B cell (primary cell): Measurements from ENCODE around the gene PPARD. TPM values are rescaled to one million over a fixed set of nuclear protein-coding genes. Genes with fewer than 3 reads are reported as not detected.

Experiments
- ATAC-seq: fragments of 200-7000 bp; cut with Tn5 transposase; one replicate; pipeline ENCODE4 v1.10.0; 2021; ENCODE audit warnings: low read depth, mild to moderate bottlenecking, moderate number of reproducible peaks, moderate library complexity
- CTCF ChIA-PET: fragments of 350-600 bp; sonication (Branson Sonifier 250); formaldehyde crosslinking; loops from one replicate; lab custom pipeline; 2021; ENCODE audit warnings: antibody characterized with exemption, inconsistent platforms; lab: Charles Lee
- POLR2A ChIA-PET: fragments of 350-600 bp; sonication (Branson Sonifier 250); formaldehyde crosslinking; loops from one replicate; lab custom pipeline; 2021; ENCODE audit warnings: antibody characterized with exemption; lab: Charles Lee
- DNase-seq: peaks from one replicate; pipeline ENCODE4 v3.0.0; 2013
- H2AFZ ChIP-seq: 2 replicates; pipeline ENCODE4 v1.6.1; 2012; ENCODE audit warnings: mild to moderate bottlenecking, low read depth, low read length; ENCODE audit not compliant: insufficient read depth, poor library complexity, severe bottlenecking
- H3K27ac ChIP-seq, 2 donors: 1 replicate in 1 of 2; 2 replicates in 1 of 2; pipeline ENCODE4 v1.5.1; 2012 to 2013; ENCODE audit warnings: low read length in 2 of 2, mild to moderate bottlenecking in 2 of 2, moderate library complexity in 1 of 2
- H3K27me3 ChIP-seq, 4 experiments: fragments of 200-600 bp in 1 of 4; sonication (generic) in 1 of 4; replicated peaks in 1 of 4; 1 replicate in 2 of 4; 2 replicates in 2 of 4; pipeline versions ENCODE4 v1.6.1 to v1.7.0; 2013 to 2016; ENCODE audit warnings: low read length in 3 of 4, mild to moderate bottlenecking in 2 of 4, mixed read lengths in 1 of 4, moderate library complexity in 1 of 4; ENCODE audit not compliant: insufficient read depth in 4 of 4, control insufficient read depth in 3 of 4; ENCODE audit errors: control extremely low read depth in 1 of 4
- H3K36me3 ChIP-seq, 2 experiments: replicated peaks in 1 of 2; 1 replicate in 1 of 2; 2 replicates in 1 of 2; pipeline versions ENCODE4 v1.6.1 to v1.7.1; 2013; ENCODE audit warnings: low read length in 1 of 2; ENCODE audit not compliant: insufficient read depth in 2 of 2, control insufficient read depth in 1 of 2; ENCODE audit errors: control extremely low read depth in 1 of 2, extremely low read depth in 1 of 2
- H3K4me1 ChIP-seq, 2 donors: fragments of 200-600 bp in 1 of 2; sonication (generic) in 1 of 2; 1 replicate in 1 of 2; 2 replicates in 1 of 2; pipeline versions ENCODE4 v1.5.1 to v1.6.1; 2013 to 2017; ENCODE audit warnings: low read length in 2 of 2; ENCODE audit not compliant: control insufficient read depth in 2 of 2, insufficient read depth in 2 of 2
- H3K4me2 ChIP-seq: replicated peaks from 2 replicates; pipeline ENCODE3; 2012; ENCODE audit warnings: mild to moderate bottlenecking, low read depth, low read length; ENCODE audit not compliant: poor library complexity, severe bottlenecking
- H3K4me3 ChIP-seq, 5 experiments: fragments of 200-600 bp in 1 of 5; sonication (generic) in 1 of 5; 1 replicate in 3 of 5; 2 replicates in 2 of 5; pipeline versions ENCODE4 v1.5.1 to v1.7.0; 2011 to 2016; ENCODE audit warnings: low read length in 4 of 5, mild to moderate bottlenecking in 4 of 5, low read depth in 2 of 5, control low read depth in 1 of 5, moderate library complexity in 1 of 5; ENCODE audit not compliant: insufficient read depth in 1 of 5; ENCODE audit errors: control extremely low read depth in 1 of 5, extremely low read depth in 1 of 5
- H3K79me2 ChIP-seq: fragments of 200-600 bp; sonication (generic); one replicate; pipeline ENCODE4 v1.6.0; 2016; ENCODE audit warnings: low read length; ENCODE audit not compliant: control insufficient read depth, insufficient read depth
- H3K9ac ChIP-seq: fragments of 200-600 bp; sonication (generic); 2 replicates; pipeline ENCODE4 v1.6.1; 2017; ENCODE audit warnings: mild to moderate bottlenecking, low read length, moderate library complexity
- H3K9me3 ChIP-seq, 3 donors: one replicate each; pipeline versions ENCODE4 v1.6.1 to v1.7.1; 2013; ENCODE audit warnings: low read length in 2 of 3; ENCODE audit not compliant: control insufficient read depth in 2 of 3, insufficient read depth in 1 of 3; ENCODE audit errors: control extremely low read depth in 1 of 3
- H4K20me1 ChIP-seq: 2 replicates; pipeline ENCODE4 v1.6.0; 2012; ENCODE audit warnings: mild to moderate bottlenecking, low read length; ENCODE audit not compliant: insufficient read depth, control insufficient read depth, poor library complexity, severe bottlenecking
- H3K27ac Mint-ChIP-seq: one replicate; pipeline ENCODE4 v1.8.0; 2021; ENCODE audit warnings: mixed read lengths
- H3K27me3 Mint-ChIP-seq: one replicate; pipeline ENCODE4 v1.8.0; 2021; ENCODE audit warnings: mixed read lengths
- H3K4me1 Mint-ChIP-seq: one replicate; pipeline ENCODE4 v1.8.0; 2021; ENCODE audit warnings: mixed read lengths
- H3K4me3 Mint-ChIP-seq: one replicate; pipeline ENCODE4 v1.8.0; 2021; ENCODE audit warnings: mixed read lengths
- H3K9me3 Mint-ChIP-seq: one replicate; pipeline ENCODE4 v1.8.0; 2022; ENCODE audit warnings: mixed read lengths; ENCODE audit not compliant: insufficient read depth
- CTCF ChIP-seq: fragments of 200-600 bp; IDR thresholded peaks from one replicate; pipeline ENCODE4 v1.8.0; 2022; ENCODE audit warnings: antibody characterized with exemption, mild to moderate bottlenecking
- EZH2 ChIP-seq: IDR thresholded peaks from 2 replicates; pipeline ENCODE4 v1.6.1; 2012; ENCODE audit warnings: borderline replicate concordance, low read depth, mild to moderate bottlenecking, moderate library complexity, low read length; ENCODE audit not compliant: insufficient read depth, poor library complexity, severe bottlenecking
- WGBS: methylation state at CpG from one replicate; pipeline ENCODE4 v1.1.5; 2013; ENCODE audit warnings: missing lambda C conversion rate; ENCODE audit not compliant: insufficient coverage; 5-methylcytosine and 5-hydroxymethylcytosine counted together
- intact Hi-C: fragments of 100-400 bp; cut with micrococcal nuclease; formaldehyde crosslinking; loops from one replicate; pipeline ENCODE4 v1.10.0; 2022
- polyA plus RNA-seq: library from polyadenylated mRNA; depleted of rRNA; stranded (reverse); fragments of >200 nt; gene quantifications from 2 replicates; pipeline ENCODE4 v1.2.3, GENCODE V29; 2012
- total RNA-seq, 2 donors: library from RNA; stranded (reverse); fragments of 120-200 nt in 1 of 2; gene quantifications; 1 replicate in 1 of 2; 2 replicates in 1 of 2; pipeline versions ENCODE4 v1.2.3 to v1.2.4, GENCODE V29; 2013 to 2022

Gene PPARD
- total and polyA plus RNA-seq, 2 donors (not counting 1 experiment from before 2014, with no cell fraction given) = 37.9 to 38.9 TPM

- Histone ChIP-seq H3K79me2 (peaks cover 10% of the 10 kb centered on the region), H3K4me3 (no peak overlapping the region), H3K4me1 (peaks cover 11 to 23% of the 10 kb centered on the region in 2 donors), H3K4me2 (no peak overlapping the region), H3K27me3 (no peaks in the 10 kb centered on the region), H3K9me3 (no peaks in the 10 kb centered on the region), H3K27ac (no peak overlapping the region), H2AFZ (no peak overlapping the region), H3K36me3 (peaks cover 0 to 66% of the 10 kb centered on the region in 2 experiments), H4K20me1 (no peaks in the 10 kb centered on the region), H3K9ac (no peak overlapping the region)
- DNase-seq = no peak
- ChIA-PET POLR2A (no interaction called here), CTCF (interaction anchor here (0.7 to 13.2 kb wide), 23 partner anchors 8 to 685 kb away, joined by 3 to 301 read pairs (median 4); partner anchors contain the start of gene PPARD)
- ATAC-seq = no peak
- no peak for TF ChIP-seq EZH2
- TF ChIP-seq CTCF = no peak
- Mint-ChIP-seq H3K27ac (no peak overlapping the region), H3K9me3 (no peaks in the 10 kb centered on the region), H3K4me1 (peaks cover 20% of the 10 kb centered on the region), H3K4me3 (no peak overlapping the region), H3K27me3 (no peaks in the 10 kb centered on the region)
- WGBS = 96% methylated on average over 7 of the region's 9 CpGs
- intact Hi-C loops = no loop called here
These were observed 48.7 kb upstream of the PPARD start for GRCh38 chr6:35293681-35294080.

GRCh38 chr6:35294308-35294945 is 47.9 kb upstream of the PPARD start:
- Mint-ChIP-seq H3K9me3 (no peaks in the 10 kb centered on the region), H3K4me3 (no peak overlapping the region), H3K27me3 (no peaks in the 10 kb centered on the region), H3K27ac (no peak overlapping the region), H3K4me1 (peaks cover 28% of the 10 kb centered on the region)
- 68% methylated on average over 9 of the region's 10 CpGs for WGBS
- H3K4me2 ChIP-seq = no peak overlapping the region
- DNase-seq = peak; percentile 74
- ChIA-PET CTCF (interaction anchor here (0.7 to 13.2 kb wide), 16 partner anchors 9 to 686 kb away, joined by 3 to 301 read pairs (median 4); partner anchors contain the start of genes PPARD and RPL10A), POLR2A (no interaction called here)
- H3K36me3 ChIP-seq = peaks cover 0 to 58% of the 10 kb centered on the region in 2 experiments
- H3K9ac ChIP-seq = no peak overlapping the region
- H3K27me3 ChIP-seq = no peaks in the 10 kb centered on the region
- peak; percentile 34 for ATAC-seq
- H3K79me2 ChIP-seq = peaks cover 18% of the 10 kb centered on the region
- intact Hi-C loops = no loop called here
- H3K9me3 ChIP-seq = no peaks in the 10 kb centered on the region
- H3K4me3 ChIP-seq = no peak overlapping the region
- peak; percentile 85 for TF ChIP-seq CTCF
- TF ChIP-seq EZH2 = no peak
- no peaks in the 10 kb centered on the region for H4K20me1 ChIP-seq
- H2AFZ ChIP-seq = no peak overlapping the region
- H3K27ac ChIP-seq = no peak overlapping the region
- H3K4me1 ChIP-seq = peaks cover 19 to 30% of the 10 kb centered on the region in 2 donors
